Left ventricle myocardium inferior (tissue), 1 donor: ENCODE measurements around the gene VAV2. TPM values are rescaled to one million over a fixed set of nuclear protein-coding genes. Genes with fewer than 3 reads are reported as not detected.
A peak's percentile ranks its signal among the peaks of the same experiment; 100 is the strongest.
"Not testable (repeated sequence)": the region's sequence is repeated elsewhere in the genome, so short reads cannot be mapped to it uniquely, and the experiment has no call there.

Source experiments
- DNase-seq: peaks from one replicate; pipeline ENCODE4 v3.0.0-alpha.2; 2020
- H3K27ac ChIP-seq: fragments of 200-600 bp; replicated peaks from 2 replicates; pipeline ENCODE4 v1.8.0; 2021
- H3K27me3 ChIP-seq: fragments of 200-600 bp; 2 replicates; pipeline ENCODE4 v1.8.0; 2021; ENCODE audit warnings: low read depth
- H3K36me3 ChIP-seq: fragments of 200-600 bp; 2 replicates; pipeline ENCODE4 v1.8.0; 2021
- H3K4me1 ChIP-seq: fragments of 200-600 bp; 2 replicates; pipeline ENCODE4 v1.8.0; 2021
- H3K4me3 ChIP-seq: fragments of 200-600 bp; 2 replicates; pipeline ENCODE4 v1.8.0; 2021; ENCODE audit warnings: mild to moderate bottlenecking, moderate library complexity
- H3K9me3 ChIP-seq: fragments of 200-600 bp; replicated peaks from 2 replicates; pipeline ENCODE4 v1.8.0; 2021
- CTCF ChIP-seq: fragments of 200-600 bp; IDR thresholded peaks from 2 replicates; pipeline ENCODE4 v1.8.0; 2021; ENCODE audit warnings: antibody characterized with exemption, mild to moderate bottlenecking, borderline replicate concordance
- intact Hi-C: fragments of 100-400 bp; cut with micrococcal nuclease; formaldehyde crosslinking; loops from one replicate; pipeline ENCODE4 v1.11.0; 2022
- total RNA-seq: library from RNA; stranded (reverse); fragmentation: NEBNext Ultra II Directional; extraction: Animal tissue kit (Norgen Biotek cat#: 25700); gene quantifications from one replicate; pipeline ENCODE4 v1.2.1, GENCODE V29; 2021
- donor health status: DM: no; HTN: yes; CAD: no; lungs with severe emphysema.

The VAV2 gene
- total RNA-seq, 1 donor from 2014 or later, result 4.1 TPM

GRCh38 chr9:133750982-133751649, 241.0 kb downstream of the VAV2 start:
- Histone ChIP-seq H3K27me3 (peaks cover 81% of the 10 kb centered on the region), H3K36me3 (no peaks in the 10 kb centered on the region), H3K4me3 (no peak overlapping the region), H3K4me1 (no peaks in the 10 kb centered on the region), H3K9me3 (no peaks in the 10 kb centered on the region), H3K27ac (no peak overlapping the region)
- no peak for TF ChIP-seq CTCF
- DNase-seq, result no peak
- intact Hi-C loops, result no loop called here

- Histone ChIP-seq H3K36me3 (no peaks in the 10 kb centered on the region), H3K9me3 (no peaks in the 10 kb centered on the region), H3K4me3 (no peak overlapping the region), H3K4me1 (no peaks in the 10 kb centered on the region), H3K27me3 (peaks cover 56% of the 10 kb centered on the region), H3K27ac (no peak overlapping the region)
- intact Hi-C loops, result no loop called here
- no peak for DNase-seq
- no peak for TF ChIP-seq CTCF
Observed at GRCh38 chr9:133747309-133747708, 244.8 kb downstream of the VAV2 start.

- intact Hi-C loops, H3K4me1 ChIP-seq, H3K27ac ChIP-seq, DNase-seq, H3K4me3 ChIP-seq, H3K36me3 ChIP-seq, H3K9me3 ChIP-seq: not testable (repeated sequence)
- H3K27me3 ChIP-seq, result peaks cover 48% of the 10 kb centered on the region
Observed at GRCh38 chr9:133744528-133744927, 247.6 kb downstream of the VAV2 start.

DNA sequence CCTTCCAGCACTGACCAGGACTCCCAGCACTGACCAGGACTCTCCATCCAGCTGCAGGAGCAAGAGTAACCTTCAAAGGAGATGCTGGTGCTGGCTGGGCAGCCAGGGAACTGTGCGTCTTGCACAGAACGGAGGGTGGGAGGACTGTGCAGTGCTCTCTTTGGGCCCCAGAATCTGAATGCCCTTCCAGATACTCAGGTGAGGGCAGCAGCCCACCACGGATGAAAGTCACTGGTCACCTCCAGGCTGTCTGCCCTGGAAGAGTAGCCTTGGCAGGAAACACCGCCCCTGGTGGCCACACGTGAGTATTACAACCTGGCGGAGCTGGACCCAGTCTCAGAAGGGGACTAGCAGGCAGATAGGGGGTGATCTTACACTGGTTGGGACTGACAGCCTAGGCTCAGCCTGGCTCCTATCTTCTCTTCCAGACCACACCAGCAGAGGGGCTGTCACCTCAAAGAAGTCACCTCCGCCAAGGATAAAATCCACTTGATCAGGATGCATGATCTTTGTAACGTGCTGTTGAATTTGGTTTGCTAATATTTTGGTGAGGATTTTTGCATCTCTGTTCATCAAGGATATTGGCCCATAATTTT, 249.2 kb downstream of the VAV2 start:
- DNase-seq, result peak; percentile 71
- peaks cover 51% of the 10 kb centered on the region for H3K27me3 ChIP-seq
- TF ChIP-seq CTCF, result peak; percentile 99
- H3K36me3 ChIP-seq, result no peaks in the 10 kb centered on the region
- H3K9me3 ChIP-seq, result no peaks in the 10 kb centered on the region
- intact Hi-C loops, result no loop called here
- peaks cover 7% of the 10 kb centered on the region for H3K4me1 ChIP-seq
- no peak overlapping the region for H3K4me3 ChIP-seq
- no peak overlapping the region for H3K27ac ChIP-seq

DNA sequence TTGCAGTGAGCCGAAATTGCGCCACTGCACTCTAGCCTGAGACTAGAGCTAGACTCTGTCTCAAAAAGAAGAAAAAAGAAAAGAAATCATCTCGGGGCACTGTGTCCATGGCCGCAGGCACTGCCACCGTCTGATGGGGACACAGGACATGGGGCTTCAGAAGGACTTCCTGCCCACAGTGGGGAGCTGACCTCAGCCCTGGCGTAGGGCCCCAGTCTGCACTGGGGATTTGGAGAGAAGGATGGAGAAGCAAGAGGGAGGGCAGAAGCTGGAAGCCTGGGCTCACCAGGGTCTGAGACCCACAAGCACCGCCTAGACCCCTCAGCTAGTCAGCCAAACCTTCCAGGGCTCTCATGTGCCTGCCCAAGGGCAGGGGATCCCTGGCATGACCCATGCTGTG, 249.9 kb downstream of the VAV2 start:
- Histone ChIP-seq H3K4me3 (no peak overlapping the region), H3K4me1 (peaks cover 13% of the 10 kb centered on the region), H3K27me3 (peaks cover 51% of the 10 kb centered on the region), H3K9me3 (no peaks in the 10 kb centered on the region), H3K36me3 (no peaks in the 10 kb centered on the region), H3K27ac (no peak overlapping the region)
- intact Hi-C loops, result no loop called here
- no peak for DNase-seq
- TF ChIP-seq CTCF, result no peak

- no peak for TF ChIP-seq CTCF
- intact Hi-C loops, result no loop called here
- no peak overlapping the region for H3K27ac ChIP-seq
- H3K4me3 ChIP-seq, result no peak overlapping the region
- peaks cover 51% of the 10 kb centered on the region for H3K27me3 ChIP-seq
- H3K36me3 ChIP-seq, result no peaks in the 10 kb centered on the region
- no peak for DNase-seq
- peaks cover 13% of the 10 kb centered on the region for H3K4me1 ChIP-seq
- H3K9me3 ChIP-seq, result no peaks in the 10 kb centered on the region
Observed at GRCh38 chr9:133741716-133742115, 250.4 kb downstream of the VAV2 start.
